Measurements from ENCODE around the gene TMEM143. TPM values are rescaled to one million over a fixed set of nuclear protein-coding genes. Genes with fewer than 3 reads are reported as not detected.

The TMEM143 gene
- total and polyA plus RNA-seq, 2 of the 8 experiments (the other 6 are each of a cell fraction or from before 2014, with no cell fraction given), result 14.2 to 19.1 TPM

DNA sequence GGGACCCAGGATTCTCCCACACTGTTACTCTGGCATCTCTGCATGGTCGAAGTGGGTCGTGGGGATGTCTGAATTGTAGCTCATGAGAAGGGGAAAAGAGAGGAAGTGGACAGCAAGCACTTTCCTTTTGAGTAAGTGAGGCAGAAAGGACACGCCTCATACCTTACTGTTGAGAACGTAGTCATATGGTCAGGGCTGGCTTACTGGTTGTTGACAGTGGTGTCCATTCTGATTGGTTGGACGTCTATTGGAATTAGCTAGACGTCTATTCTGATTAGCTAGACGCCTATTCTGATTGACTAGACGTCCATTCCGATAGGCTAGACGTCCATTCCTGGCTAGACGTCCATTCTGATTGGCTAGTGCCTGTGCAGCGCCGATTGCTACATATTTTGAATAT, 42.1 kb upstream of the TMEM143 start:
- Histone ChIP-seq H2AK5ac (ENCODE audit: low read depth, low read length) (no peak overlapping the region), H3K79me2 (ENCODE audit: control insufficient read depth in 1 of 2, insufficient read depth in 2 of 2, low read length in 2 of 2) (no peaks in the 10 kb centered on the region), H3K14ac (ENCODE audit: insufficient read length) (no peak overlapping the region), H3K23me2 (ENCODE audit: low read depth, low read length) (peaks cover 1% of the 10 kb centered on the region; the same call in 1 of the 2 replicates), H2BK15ac (ENCODE audit: low read length) (no peak overlapping the region), H2BK20ac (ENCODE audit: low read length) (no peak overlapping the region), H4K91ac (replicated peaks; ENCODE audit: insufficient read length, low read length) (no peak overlapping the region), H3K27me3 (replicated peaks in 1 of 4; ENCODE audit: control insufficient read depth in 3 of 4, extremely low read depth in 1 of 4, insufficient read depth in 3 of 4, low read length in 3 of 4) (no peaks in the 10 kb centered on the region), H3K4me3 (ENCODE audit: extremely low read depth in 1 of 4, insufficient read depth in 2 of 4, low read depth in 3 of 4, low read length in 4 of 4) (no peak overlapping the region), H3K23ac (ENCODE audit: insufficient read length) (no peak overlapping the region), H3K4me2 (ENCODE audit: insufficient read depth in 1 of 2, low read depth in 2 of 2, low read length in 2 of 2) (no peak overlapping the region), H4K20me1 (replicated peaks in 1 of 2; ENCODE audit: control insufficient read depth in 1 of 2, insufficient read depth in 2 of 2, low read length in 2 of 2) (no peaks in the 10 kb centered on the region), H3K4ac (replicated peaks; ENCODE audit: insufficient read length, low read depth, low read length) (no peak overlapping the region), H2BK120ac (replicated peaks; ENCODE audit: low read depth, low read length) (no peak overlapping the region), H3K18ac (ENCODE audit: extremely low read depth, low read length) (no peak overlapping the region), H3K4me1 (replicated peaks in 1 of 4; ENCODE audit: control insufficient read depth in 3 of 4, insufficient read depth in 4 of 4, low read length in 3 of 4) (peaks cover 8 to 12% (median 10%) of the 10 kb centered on the region in 4 experiments; a peak in 6 of 7 replicates), H3K36me3 (ENCODE audit: control insufficient read depth in 2 of 4, insufficient read depth in 4 of 4, low read length in 3 of 4) (no peaks in the 10 kb centered on the region), H3K27ac (ENCODE audit: low read depth, low read length) (no peak overlapping the region), H3K9me3 (ENCODE audit: insufficient read depth in 2 of 2, low read depth in 1 of 2, low read length in 1 of 2) (no peaks in the 10 kb centered on the region), H3K79me1 (ENCODE audit: low read depth, low read length) (no peaks in the 10 kb centered on the region; the same call in none of the 2 replicates), H2BK5ac (ENCODE audit: low read depth, low read length) (no peak overlapping the region), H4K8ac (ENCODE audit: extremely low read depth, insufficient read depth, low read length) (no peak overlapping the region), H2AFZ (ENCODE audit: low read length) (no peak overlapping the region), H3K9ac (replicated peaks in 1 of 4; ENCODE audit: extremely low read depth in 1 of 4, low read depth in 3 of 4, low read length in 3 of 4) (no peak overlapping the region), H4K5ac (ENCODE audit: insufficient read length, low read depth, low read length) (no peak overlapping the region), H2BK12ac (ENCODE audit: low read depth, low read length) (no peak overlapping the region), H3K56ac (replicated peaks; ENCODE audit: insufficient read length, low read depth, low read length) (no peak overlapping the region)
- WGBS, 2 experiments (ENCODE audit: extremely low coverage in 1 of 2, insufficient coverage in 1 of 2, insufficient read length in 1 of 2, insufficient replicate concordance in 2 of 2, low coverage in 1 of 2, low lambda C conversion rate in 2 of 2, missing lambda C conversion rate in 1 of 2), result 91% methylated on average over 13 of the region's 13 CpGs; no CpG with 5 or more reads in 1 of the 2 experiments
- FAIRE-seq, result peak; percentile 32
- no peak for DNase-seq (ENCODE audit: low read depth in 1 of 2, low spot score in 2 of 2)
- CTCF ChIA-PET (ENCODE audit: partially characterized antibody), result interaction anchor here (1.0 to 2.5 kb wide), 2 partner anchors 9 to 40 kb away, joined by 4 to 8 read pairs; partner anchors contain the start of gene GRWD1
- POLR2A ChIA-PET (ENCODE audit: partially characterized antibody), result interaction anchor here (1.0 to 1.5 kb wide), 5 partner anchors 9 to 62 kb away, joined by 3 to 4 read pairs (median 3); no protein-coding TSS in a partner anchor
- TF ChIP-seq, protein P1, sequence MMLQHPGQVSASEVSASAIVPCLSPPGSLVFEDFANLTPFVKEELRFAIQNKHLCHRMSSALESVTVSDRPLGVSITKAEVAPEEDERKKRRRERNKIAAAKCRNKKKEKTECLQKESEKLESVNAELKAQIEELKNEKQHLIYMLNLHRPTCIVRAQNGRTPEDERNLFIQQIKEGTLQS (IDR thresholded peaks at IDR 0.05; ENCODE audit: insufficient read depth, low read depth, low read length), result no peak
- no peak for TF ChIP-seq RXRA (IDR thresholded peaks at IDR 0.05; ENCODE audit: insufficient read depth, low read depth, low read length)
- no peak for TF ChIP-seq EZH2 (IDR thresholded peaks at IDR 0.05; ENCODE audit: low read depth, low read length, severe bottlenecking)
- no peak for TF ChIP-seq RAD21 (IDR thresholded peaks at IDR 0.05 in 1 of 2, conservative IDR thresholded peaks at IDR 0.05 in 1 of 2; ENCODE audit: low read depth in 2 of 2, low read length in 2 of 2)
- TF ChIP-seq RBBP5 (IDR thresholded peaks at IDR 0.05; ENCODE audit: borderline replicate concordance, low read depth, low read length), result no peak
- TF ChIP-seq KDM4A (IDR thresholded peaks at IDR 0.05; ENCODE audit: low read depth, low read length, severe bottlenecking), result no peak
- no peak for TF ChIP-seq SAP30 (IDR thresholded peaks at IDR 0.05; ENCODE audit: insufficient read depth, insufficient replicate concordance, low read length)
- no peak for TF ChIP-seq GABPA (IDR thresholded peaks at IDR 0.05; ENCODE audit: borderline replicate concordance, insufficient read depth, low read length)
- no peak for TF ChIP-seq YY1 (IDR thresholded peaks at IDR 0.05; ENCODE audit: low read depth, low read length)
- no peak for TF ChIP-seq TAF1 (IDR thresholded peaks at IDR 0.05; ENCODE audit: low read depth, low read length)
- TF ChIP-seq RNF2 (IDR thresholded peaks at IDR 0.05; ENCODE audit: borderline replicate concordance, low read depth, low read length, missing control alignments, poor library complexity, severe bottlenecking), result no peak
- no peak for TF ChIP-seq BACH1 (IDR thresholded peaks at IDR 0.05; ENCODE audit: low read length)
